Right lobe of liver (tissue), 6 donors: ENCODE results near the gene PRR5. TPM values are rescaled to one million over a fixed set of nuclear protein-coding genes. Genes with fewer than 3 reads are reported as not detected.
A peak's percentile ranks its signal among the peaks of the same experiment; 100 is the strongest.

Source experiments
- ATAC-seq, 4 donors: fragments of 200-7000 bp; cut with Tn5 transposase; one replicate each; pipeline ENCODE4 v1.9.1; 2020; ENCODE audit warnings: mild to moderate bottlenecking in 4 of 4, moderate library complexity in 4 of 4
- DNase-seq, 3 donors: peaks; one replicate each; pipeline ENCODE4 v3.0.0-alpha.2; 2020
- H3K27ac ChIP-seq, 3 donors: fragments of 200-600 bp; one replicate each; pipeline ENCODE4 v1.8.0; 2022
- H3K27me3 ChIP-seq, 2 donors: fragments of 200-600 bp; one replicate each; pipeline ENCODE4 v1.8.0; 2022
- H3K36me3 ChIP-seq, 4 donors: fragments of 200-600 bp; sonication (generic) in 1 of 4; one replicate each; pipeline versions ENCODE4 v1.5.1 to v1.8.0; 2017 to 2022; ENCODE audit warnings: control low read depth in 1 of 4
- H3K4me1 ChIP-seq, 4 donors: fragments of 200-600 bp; sonication (generic) in 1 of 4; one replicate each; pipeline versions ENCODE4 v1.5.1 to v1.8.0; 2017 to 2022; ENCODE audit warnings: control low read depth in 1 of 4
- H3K4me3 ChIP-seq, 3 donors: fragments of 200-600 bp; one replicate each; pipeline ENCODE4 v1.8.0; 2022
- H3K9me3 ChIP-seq, 4 donors: fragments of 200-600 bp; sonication (generic) in 1 of 4; one replicate each; pipeline versions ENCODE4 v1.5.1 to v1.8.0; 2017 to 2022; ENCODE audit warnings: control low read depth in 1 of 4
- CTCF ChIP-seq, 4 donors: fragments of 200-600 bp in 3 of 4; fragments of 450-650 bp in 1 of 4; IDR thresholded peaks; one replicate each; pipeline versions ENCODE4 v1.5.1 to v1.8.0; 2016 to 2022; ENCODE audit warnings: antibody characterized with exemption in 4 of 4, mild to moderate bottlenecking in 2 of 4
- POLR2A ChIP-seq: fragments of 450-650 bp; IDR thresholded peaks from one replicate; pipeline ENCODE4 v1.6.1; 2017; ENCODE audit warnings: antibody characterized with exemption, mild to moderate bottlenecking
- WGBS: methylation state at CpG from one replicate; pipeline ENCODE4 v1.1.6; 2018; ENCODE audit warnings: low coverage, low lambda C conversion rate; ENCODE audit not compliant: insufficient coverage; ENCODE audit errors: missing lambda C conversion rate; 5-methylcytosine and 5-hydroxymethylcytosine counted together
- intact Hi-C, 2 donors: fragments of 100-400 bp; cut with DNase I; formaldehyde crosslinking; loops; one replicate each; pipeline versions ENCODE4 v1.11.2 to v1.14.1; 2022
- total RNA-seq, 6 experiments: library from RNA; depleted of rRNA in 2 of 6; stranded (reverse); fragments of >200 nt in 2 of 6; fragmentation: NEBNext Ultra II Directional in 3 of 6; extraction: Animal tissue kit (Norgen Biotek cat#: 25700) in 3 of 6; gene quantifications; one replicate each; pipeline versions ENCODE4 v1.1.0 to v1.2.4, GENCODE V29; 2016 to 2023
- donor health status: DM: no; HTN: yes; CAD: no.
- donor health status: DM: no; HTN: no; CAD: no.
- donor health status: DM: no; HTN: no; CAD: no.
- donor health status: DM: no; HTN: yes; CAD: no.
- donor health status: DM: no; HTN: yes; CAD: no.

PRR5 gene
- total RNA-seq, 6 experiments from 2014 or later, result 14.1 to 25.3 (median 20.2) TPM

- WGBS, result 46% methylated on average over 4 of the region's 11 CpGs
- TF ChIP-seq POLR2A, result no peak
- no peak overlapping the region for H3K4me3 ChIP-seq
- DNase-seq, result peak; percentile 68 to 79 (median 71)
- no peaks in the 10 kb centered on the region for H3K36me3 ChIP-seq
- peak overlapping the region; percentile 37 to 74 (median 69) for H3K27ac ChIP-seq
- intact Hi-C loops, result no loop called here
- H3K27me3 ChIP-seq, result no peaks in the 10 kb centered on the region
- peaks cover 0 to 12% (median 0%) of the 10 kb centered on the region in 4 donors for H3K4me1 ChIP-seq
- ATAC-seq, result peak; percentile 76 to 82 (median 80)
- no peaks in the 10 kb centered on the region for H3K9me3 ChIP-seq
These were observed 37.9 kb upstream of the PRR5 start for GRCh38 chr22:44664149-44664548.

GRCh38 chr22:44665115-44665514, 36.9 kb upstream of the PRR5 start:
- Histone ChIP-seq H3K9me3 (no peaks in the 10 kb centered on the region), H3K4me1 (peaks cover 0 to 12% (median 0%) of the 10 kb centered on the region in 4 donors), H3K27me3 (no peaks in the 10 kb centered on the region), H3K4me3 (no peak overlapping the region), H3K27ac (no peak overlapping the region), H3K36me3 (no peaks in the 10 kb centered on the region)
- ATAC-seq (peak; percentile 41 to 56 (median 43)), DNase-seq (no peak)
- WGBS, result 28% methylated on average over 6 of the region's 9 CpGs
- no peak for TF ChIP-seq POLR2A
- TF ChIP-seq CTCF (IDR thresholded peaks at IDR 0.05), result no peak
- intact Hi-C loops, result no loop called here

GRCh38 chr22:44666207-44666585, 35.8 kb upstream of the PRR5 start:
- DNase-seq, result no peak
- no peak overlapping the region for H3K4me3 ChIP-seq
- no peaks in the 10 kb centered on the region for H3K36me3 ChIP-seq
- intact Hi-C loops, result no loop called here
- no peak overlapping the region for H3K27ac ChIP-seq
- no peak for ATAC-seq
- H3K9me3 ChIP-seq, result no peaks in the 10 kb centered on the region
- TF ChIP-seq CTCF (IDR thresholded peaks at IDR 0.05) (no peak), POLR2A (no peak)
- 44% methylated on average over 2 of the region's 3 CpGs for WGBS
- H3K4me1 ChIP-seq, result peaks cover 0 to 12% (median 0%) of the 10 kb centered on the region in 4 donors
- H3K27me3 ChIP-seq, result no peaks in the 10 kb centered on the region

GRCh38 chr22:44667276-44667675, 34.7 kb upstream of the PRR5 start:
- no peaks in the 10 kb centered on the region for H3K9me3 ChIP-seq
- H3K36me3 ChIP-seq, result no peaks in the 10 kb centered on the region
- no peak for TF ChIP-seq CTCF (IDR thresholded peaks at IDR 0.05)
- no peak for TF ChIP-seq POLR2A
- no peak overlapping the region for H3K27ac ChIP-seq
- intact Hi-C loops, result no loop called here
- no peaks in the 10 kb centered on the region for H3K27me3 ChIP-seq
- no peak overlapping the region for H3K4me3 ChIP-seq
- WGBS, result no CpG with 5 or more reads among the region's 5 CpGs
- peaks cover 0 to 12% (median 0%) of the 10 kb centered on the region in 4 donors for H3K4me1 ChIP-seq
- DNase-seq (peak in 1 of 3 donors; percentile 43), ATAC-seq (no peak)

- WGBS, result 17% methylated on average over 3 of the region's 8 CpGs
- DNase-seq, result no peak
- Histone ChIP-seq H3K4me1 (peaks cover 0 to 12% (median 0%) of the 10 kb centered on the region in 4 donors), H3K9me3 (no peaks in the 10 kb centered on the region), H3K27me3 (no peaks in the 10 kb centered on the region), H3K4me3 (peak overlapping the region; percentile 27 to 42 (median 28)), H3K36me3 (no peaks in the 10 kb centered on the region), H3K27ac (peak overlapping the region; percentile 28 to 59 (median 53))
- no peak for TF ChIP-seq POLR2A
- no peak for TF ChIP-seq CTCF (IDR thresholded peaks at IDR 0.05)
- intact Hi-C loops, result no loop called here
- peak in 1 of 4 donors; percentile 5 for ATAC-seq
These were observed 34.2 kb upstream of the PRR5 start for GRCh38 chr22:44667829-44668189.
